Tibial nerve (tissue), 4 donors: Measurements from ENCODE around the gene TRUB1. TPM values are rescaled to one million over a fixed set of nuclear protein-coding genes. Genes with fewer than 3 reads are reported as not detected.

Source experiments
- DNase-seq, 2 donors: peaks; one replicate each; pipeline ENCODE4 v3.0.0-alpha.2; 2019; ENCODE audit warnings: low spot score in 2 of 2
- H3K27ac ChIP-seq, 4 donors: fragments of 200-600 bp; sonication (generic) in 3 of 4; one replicate each; pipeline ENCODE4 v1.5.1; 2017 to 2019; ENCODE audit warnings: mild to moderate bottlenecking in 1 of 4
- H3K27me3 ChIP-seq, 2 donors: fragments of 200-600 bp; sonication (generic) in 1 of 2; one replicate each; pipeline versions ENCODE4 v1.5.1 to v1.6.0; 2017 to 2019
- H3K36me3 ChIP-seq, 3 donors: fragments of 200-600 bp; sonication (generic); one replicate each; pipeline ENCODE4 v1.5.1; 2018 to 2019
- H3K4me1 ChIP-seq, 4 donors: fragments of 200-600 bp; sonication (generic) in 3 of 4; one replicate each; pipeline ENCODE4 v1.5.1; 2017 to 2019
- H3K4me3 ChIP-seq, 4 donors: fragments of 200-600 bp; sonication (generic) in 3 of 4; one replicate each; pipeline ENCODE4 v1.5.1; 2017 to 2019; ENCODE audit warnings: mild to moderate bottlenecking in 1 of 4, moderate library complexity in 1 of 4
- H3K9me3 ChIP-seq, 4 donors: fragments of 200-600 bp; sonication (generic) in 3 of 4; one replicate each; pipeline ENCODE4 v1.5.1; 2017 to 2019
- EP300 ChIP-seq, 2 donors: sonication (generic); formaldehyde crosslinking; IDR thresholded peaks; one replicate each; pipeline ENCODE4 v1.6.1; 2017; ENCODE audit warnings: antibody characterized with exemption in 2 of 2, mild to moderate bottlenecking in 1 of 2
- POLR2A ChIP-seq, 2 donors: fragments of 450-650 bp; IDR thresholded peaks; one replicate each; pipeline ENCODE4 v1.6.1; 2017; ENCODE audit warnings: antibody characterized with exemption in 2 of 2, mild to moderate bottlenecking in 2 of 2, moderate library complexity in 2 of 2
- WGBS, 2 donors: methylation state at CpG; one replicate each; pipeline ENCODE4 v1.1.5; 2018; 5-methylcytosine and 5-hydroxymethylcytosine counted together
- total RNA-seq, 4 donors: library from RNA; depleted of rRNA; stranded (reverse); fragments of >200 nt; gene quantifications; one replicate each; pipeline ENCODE4 v1.1.0, GENCODE V29; 2016
- TF ChIP-seq, protein P1 (sequence below), 5 experiments: fragments of 200-600 bp in 3 of 5; fragments of 450-650 bp in 2 of 5; sonication (generic) in 3 of 5; IDR thresholded peaks; one replicate each; pipeline ENCODE4 v1.5.1; 2016 to 2019; ENCODE audit warnings: antibody characterized with exemption in 5 of 5, mild to moderate bottlenecking in 3 of 5, moderate library complexity in 2 of 5

Gene TRUB1
- total RNA-seq, 4 donors from 2014 or later = 13.8 to 40.4 (median 28.6) TPM

DNA sequence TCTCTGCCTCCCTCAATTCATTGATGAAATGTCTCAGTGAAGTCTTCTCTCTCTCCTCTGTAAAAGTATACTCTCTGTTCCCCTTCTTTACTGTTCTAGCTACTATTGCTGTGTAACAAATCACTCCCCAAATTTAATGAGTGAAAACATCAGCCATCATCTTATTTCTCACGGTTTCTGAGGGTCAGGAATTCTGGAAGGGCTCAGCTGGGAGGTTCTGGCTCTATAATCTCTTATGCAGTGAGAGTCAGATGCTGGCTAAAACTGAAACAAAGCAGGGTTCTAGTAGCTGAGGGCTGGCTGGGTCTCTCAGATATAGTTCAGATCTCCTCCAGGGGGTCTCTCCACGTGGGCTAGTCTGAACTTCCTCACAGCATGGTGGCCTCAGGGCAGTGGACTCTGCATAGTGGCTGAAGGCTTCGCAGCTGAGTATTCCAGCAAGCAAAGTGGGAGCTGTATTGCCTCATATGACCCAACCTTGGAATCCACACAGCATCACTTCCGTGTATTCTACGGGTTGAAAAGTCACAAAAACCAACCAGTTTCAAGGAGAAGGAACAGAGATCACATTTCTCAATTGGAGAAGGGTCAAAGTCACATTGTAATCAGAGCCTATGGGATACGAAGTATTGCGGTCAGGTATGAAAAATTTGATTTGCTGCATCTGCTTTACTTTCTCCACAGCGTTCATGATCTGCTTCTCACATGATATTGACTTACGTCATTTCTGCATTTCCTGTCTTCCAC is 80.4 kb downstream of the TRUB1 start:
- WGBS, 2 donors = 78 to 83% methylated on average over 9 of the region's 9 CpGs

DNA sequence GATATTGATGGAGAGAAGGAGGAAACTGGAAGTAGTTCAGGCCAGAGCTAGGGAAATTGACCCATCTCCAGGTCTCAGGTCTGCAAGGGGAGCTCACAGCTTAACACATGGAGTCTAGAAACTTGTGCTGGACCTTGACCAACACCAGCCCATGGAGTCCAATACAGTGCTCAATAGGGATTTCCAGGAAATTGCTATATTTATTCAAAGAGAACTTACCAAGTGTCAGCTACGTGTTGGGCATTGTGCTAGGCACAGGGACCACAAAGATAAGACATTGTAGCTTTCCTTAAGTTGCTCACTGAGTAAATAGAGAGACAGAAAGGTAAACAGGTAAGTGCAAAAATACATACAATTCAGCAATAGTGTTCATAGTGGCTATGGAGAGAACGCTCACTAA is 82.5 kb downstream of the TRUB1 start:
- no peak for DNase-seq
- no peaks in the 10 kb centered on the region for H3K9me3 ChIP-seq
- H3K27ac ChIP-seq = no peak overlapping the region
- no peaks in the 10 kb centered on the region for H3K4me1 ChIP-seq
- no peaks in the 10 kb centered on the region for H3K36me3 ChIP-seq
- TF ChIP-seq, protein P1, sequence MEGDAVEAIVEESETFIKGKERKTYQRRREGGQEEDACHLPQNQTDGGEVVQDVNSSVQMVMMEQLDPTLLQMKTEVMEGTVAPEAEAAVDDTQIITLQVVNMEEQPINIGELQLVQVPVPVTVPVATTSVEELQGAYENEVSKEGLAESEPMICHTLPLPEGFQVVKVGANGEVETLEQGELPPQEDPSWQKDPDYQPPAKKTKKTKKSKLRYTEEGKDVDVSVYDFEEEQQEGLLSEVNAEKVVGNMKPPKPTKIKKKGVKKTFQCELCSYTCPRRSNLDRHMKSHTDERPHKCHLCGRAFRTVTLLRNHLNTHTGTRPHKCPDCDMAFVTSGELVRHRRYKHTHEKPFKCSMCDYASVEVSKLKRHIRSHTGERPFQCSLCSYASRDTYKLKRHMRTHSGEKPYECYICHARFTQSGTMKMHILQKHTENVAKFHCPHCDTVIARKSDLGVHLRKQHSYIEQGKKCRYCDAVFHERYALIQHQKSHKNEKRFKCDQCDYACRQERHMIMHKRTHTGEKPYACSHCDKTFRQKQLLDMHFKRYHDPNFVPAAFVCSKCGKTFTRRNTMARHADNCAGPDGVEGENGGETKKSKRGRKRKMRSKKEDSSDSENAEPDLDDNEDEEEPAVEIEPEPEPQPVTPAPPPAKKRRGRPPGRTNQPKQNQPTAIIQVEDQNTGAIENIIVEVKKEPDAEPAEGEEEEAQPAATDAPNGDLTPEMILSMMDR (IDR thresholded peaks at IDR 0.05) = no peak
- no peak for TF ChIP-seq POLR2A (IDR thresholded peaks at IDR 0.05)
- TF ChIP-seq EP300 (IDR thresholded peaks at IDR 0.05) = no peak
- H3K4me3 ChIP-seq = no peak overlapping the region
- 89 to 94% methylated on average over 2 of the region's 2 CpGs for WGBS, 2 donors
- H3K27me3 ChIP-seq = no peaks in the 10 kb centered on the region

More for the DNA sequence above, 80.4 kb downstream of the TRUB1 start:
- H3K4me3 ChIP-seq = no peak overlapping the region
- H3K9me3 ChIP-seq = no peaks in the 10 kb centered on the region
- no peak for TF ChIP-seq POLR2A (IDR thresholded peaks at IDR 0.05)
- TF ChIP-seq, protein P1 (IDR thresholded peaks at IDR 0.05) = no peak
- TF ChIP-seq EP300 (IDR thresholded peaks at IDR 0.05) = no peak
- no peaks in the 10 kb centered on the region for H3K27me3 ChIP-seq
- no peak for DNase-seq
- no peaks in the 10 kb centered on the region for H3K36me3 ChIP-seq
- no peak overlapping the region for H3K27ac ChIP-seq
- H3K4me1 ChIP-seq = no peaks in the 10 kb centered on the region

DNA sequence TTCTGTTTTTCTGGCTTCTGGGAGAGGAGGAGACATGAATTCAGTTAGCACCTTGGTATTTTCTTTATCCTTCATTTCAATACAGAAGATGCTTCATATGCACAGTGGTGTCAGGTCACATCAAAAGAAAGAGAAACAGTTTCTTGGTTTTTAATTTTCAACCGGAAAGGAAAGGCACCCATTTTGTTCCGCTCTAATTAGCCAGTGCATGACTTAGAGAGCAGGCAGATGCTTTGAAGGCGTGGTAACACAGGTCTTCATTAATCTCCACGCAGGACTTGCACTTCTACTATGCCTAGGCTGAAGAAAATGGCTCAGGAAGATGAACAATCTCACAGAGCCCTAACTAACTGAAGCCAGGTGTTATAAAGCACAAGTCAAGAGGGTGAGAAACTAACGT is 84.7 kb downstream of the TRUB1 start:
- no peak for DNase-seq
- 61 to 63% methylated on average over 5 of the region's 5 CpGs for WGBS, 2 donors

DNA sequence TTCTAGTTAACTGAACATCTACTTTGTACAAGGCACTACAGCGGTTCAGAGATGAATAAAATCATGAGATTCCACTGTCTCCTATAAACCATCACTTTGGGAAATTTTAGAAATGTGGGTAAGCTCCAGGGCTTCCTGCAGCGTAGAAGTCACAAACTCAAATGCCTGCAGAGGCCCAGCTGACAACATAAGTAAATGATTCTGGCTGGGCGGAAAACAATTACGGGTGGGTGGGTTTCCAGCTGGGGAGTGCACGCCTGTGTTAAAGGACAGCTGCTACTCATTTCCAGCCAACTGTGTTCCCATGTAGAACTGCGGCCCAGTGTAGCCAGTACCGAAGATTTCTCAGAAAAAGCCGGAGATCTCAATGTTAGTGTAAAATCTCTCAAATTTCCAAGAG is 85.7 kb downstream of the TRUB1 start:
- H3K4me1 ChIP-seq = no peaks in the 10 kb centered on the region
- H3K4me3 ChIP-seq = no peak overlapping the region
- H3K27me3 ChIP-seq = no peaks in the 10 kb centered on the region
- no peak overlapping the region for H3K27ac ChIP-seq
- no peak for TF ChIP-seq POLR2A (IDR thresholded peaks at IDR 0.05)
- TF ChIP-seq EP300 (IDR thresholded peaks at IDR 0.05) = no peak
- TF ChIP-seq, protein P1 (IDR thresholded peaks at IDR 0.05) = no peak
- no peaks in the 10 kb centered on the region for H3K36me3 ChIP-seq
- H3K9me3 ChIP-seq = no peaks in the 10 kb centered on the region
- no peak for DNase-seq
- WGBS, 2 donors = 73 to 78% methylated on average over 8 of the region's 8 CpGs

More for the DNA sequence above, 84.7 kb downstream of the TRUB1 start:
- Histone ChIP-seq H3K4me1 (no peaks in the 10 kb centered on the region), H3K27me3 (no peaks in the 10 kb centered on the region), H3K4me3 (no peak overlapping the region), H3K9me3 (no peaks in the 10 kb centered on the region), H3K27ac (no peak overlapping the region), H3K36me3 (no peaks in the 10 kb centered on the region)
- TF ChIP-seq EP300 (IDR thresholded peaks at IDR 0.05) (no peak), POLR2A (IDR thresholded peaks at IDR 0.05) (no peak)
- TF ChIP-seq, protein P1 (IDR thresholded peaks at IDR 0.05) = no peak

DNA sequence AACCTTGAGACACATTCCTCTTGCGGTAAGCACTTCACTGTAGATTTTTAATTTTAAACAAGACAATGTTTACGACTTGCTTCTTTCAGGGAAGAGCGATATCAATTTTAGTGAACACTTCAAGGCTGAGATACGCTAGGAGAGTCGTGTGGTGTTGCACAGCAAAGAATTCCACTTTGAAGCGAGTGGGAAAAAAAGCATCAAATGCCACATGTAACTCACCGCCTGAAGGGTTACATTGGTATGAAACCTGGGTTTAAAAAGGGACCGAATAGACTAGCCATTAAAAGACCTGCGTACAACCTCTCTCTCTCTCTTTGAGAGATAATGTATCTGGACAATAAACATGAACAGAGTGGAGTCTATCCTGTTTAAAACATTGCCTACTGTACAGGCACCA is 86.4 kb downstream of the TRUB1 start:
- Histone ChIP-seq H3K27ac (no peak overlapping the region), H3K4me1 (no peaks in the 10 kb centered on the region), H3K4me3 (no peak overlapping the region), H3K9me3 (no peaks in the 10 kb centered on the region), H3K36me3 (no peaks in the 10 kb centered on the region), H3K27me3 (no peaks in the 10 kb centered on the region)
- no peak for TF ChIP-seq EP300 (IDR thresholded peaks at IDR 0.05)
- no peak for TF ChIP-seq POLR2A (IDR thresholded peaks at IDR 0.05)
- TF ChIP-seq, protein P1 (IDR thresholded peaks at IDR 0.05) = no peak
- 77 to 91% methylated on average over 9 of the region's 9 CpGs for WGBS, 2 donors
- DNase-seq = no peak
